ENCODE results near the gene REEP1.

REEP1 gene

DNA sequence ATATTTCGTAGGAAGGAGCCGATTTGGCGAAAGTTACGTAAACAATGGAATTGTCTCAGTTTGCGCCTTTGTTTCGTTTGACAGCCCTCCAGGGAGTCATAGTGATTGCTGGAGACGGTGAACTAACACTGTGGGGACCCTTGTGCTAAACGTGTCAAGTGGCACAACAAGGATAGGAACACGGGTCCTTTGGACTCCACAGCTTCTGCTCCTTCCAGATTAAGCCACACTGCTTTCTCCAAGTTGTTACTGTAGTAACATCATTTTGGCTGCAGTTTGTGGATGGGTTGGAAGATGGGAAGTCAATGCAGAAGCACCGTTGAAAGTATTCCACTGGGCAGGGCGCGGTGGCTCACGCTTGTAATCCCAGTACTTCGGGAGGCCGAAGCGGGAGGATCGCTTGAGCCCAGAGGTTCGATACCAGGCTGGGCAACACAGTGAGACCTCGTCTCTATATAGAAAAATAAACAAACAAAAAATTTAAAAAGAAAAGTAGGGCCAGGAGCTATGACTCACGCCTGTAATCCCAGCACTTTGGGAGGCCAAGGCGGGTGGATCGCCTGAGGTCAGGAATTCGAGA, 141.5 kb downstream of the REEP1 start:
- DNase-seq (ENCODE audit: low read depth): no peak

DNA sequence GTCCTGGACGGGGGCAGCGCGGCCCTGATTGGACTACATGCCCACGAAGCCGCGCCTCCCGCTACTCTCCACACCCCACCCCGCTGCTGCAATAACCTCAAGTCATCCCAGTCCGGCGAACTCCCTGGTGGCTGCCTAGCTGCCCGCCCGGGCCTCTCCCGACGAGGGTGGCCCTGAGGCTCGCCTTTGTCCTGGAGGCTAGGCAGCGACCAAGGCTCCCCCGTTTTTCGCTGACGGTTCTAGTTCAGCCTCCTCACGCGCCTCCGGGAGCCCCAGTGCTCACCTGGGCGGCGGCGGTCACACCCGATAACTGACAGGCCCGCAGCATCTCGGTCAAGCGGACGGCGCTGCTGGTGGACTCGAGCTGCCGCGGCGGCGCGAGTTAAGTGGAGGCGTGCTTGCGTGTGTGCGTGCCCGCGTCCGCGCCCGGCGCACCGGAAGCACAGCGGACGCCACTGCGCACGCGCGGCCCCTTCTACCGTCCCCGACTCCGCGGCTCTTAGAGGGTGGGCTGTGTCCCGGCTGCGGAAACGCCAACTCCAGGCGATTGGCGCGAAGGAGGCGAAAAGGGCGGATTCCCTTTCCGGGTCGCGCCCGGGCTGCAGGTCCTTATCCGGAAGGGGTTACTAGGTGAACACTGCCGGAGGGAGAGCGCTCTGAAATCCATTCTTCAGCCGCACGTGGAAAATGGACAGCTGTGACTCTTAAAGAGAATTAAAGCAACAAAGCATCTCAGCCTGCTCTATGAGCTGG, 142.2 kb downstream of the REEP1 start, which contains the start of gene IMMT:
Gene IMMT, minus strand, starts transcription at position 408 of the 753 bp plus-strand sequence. Its CDS starts 80 bp downstream, at position 328.
- peak; percentile 82 for DNase-seq (ENCODE audit: low read depth)

DNA sequence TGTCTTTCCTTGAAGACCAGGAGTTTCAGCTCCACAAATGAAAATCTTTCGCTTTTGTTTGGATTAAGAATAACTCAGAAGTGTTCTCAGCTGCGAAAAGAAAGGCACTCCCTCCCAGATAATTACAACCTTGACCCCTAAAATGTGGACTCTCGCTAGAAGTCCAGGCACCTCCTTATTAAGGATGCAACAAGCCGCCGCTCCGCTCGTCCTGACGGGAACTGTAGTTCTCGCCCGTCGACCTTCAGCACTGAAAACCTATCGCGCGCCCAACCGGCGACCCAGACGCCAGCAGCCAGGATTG, 142.7 kb downstream of the REEP1 start:
- no peak for DNase-seq (ENCODE audit: low read depth)

DNA sequence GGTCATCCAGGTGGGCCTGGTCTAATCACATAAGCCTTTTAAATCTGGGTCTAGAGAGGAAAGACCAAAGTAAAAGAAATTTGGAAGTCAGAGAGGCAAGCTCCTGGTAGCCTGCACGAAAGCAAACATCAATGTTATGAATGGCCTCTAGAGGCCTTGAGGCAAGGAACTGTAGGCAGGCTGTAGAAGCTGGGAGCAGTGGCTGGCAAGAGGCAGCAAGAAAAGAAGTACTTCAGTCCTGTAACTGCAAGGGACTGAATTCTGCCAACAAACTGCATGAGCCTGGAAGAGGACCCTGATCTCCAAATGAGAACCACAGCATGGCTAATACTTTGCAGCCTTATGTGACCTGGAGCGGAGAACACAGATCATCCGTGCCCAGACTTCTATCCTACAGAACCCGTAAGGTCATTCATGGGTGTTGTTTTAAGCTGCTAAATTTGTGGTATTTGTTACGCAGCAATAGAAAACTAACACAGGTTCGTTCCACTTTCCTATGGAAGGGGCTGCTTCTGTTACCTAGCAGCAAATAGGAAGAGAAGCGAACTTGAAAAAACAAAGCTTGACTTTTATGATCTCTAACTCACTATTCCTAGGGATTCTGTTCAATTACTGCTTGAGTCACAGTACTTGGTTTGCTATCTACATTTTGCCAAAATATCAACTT, 143.4 kb downstream of the REEP1 start:
- no peak for DNase-seq (ENCODE audit: low read depth)

DNA sequence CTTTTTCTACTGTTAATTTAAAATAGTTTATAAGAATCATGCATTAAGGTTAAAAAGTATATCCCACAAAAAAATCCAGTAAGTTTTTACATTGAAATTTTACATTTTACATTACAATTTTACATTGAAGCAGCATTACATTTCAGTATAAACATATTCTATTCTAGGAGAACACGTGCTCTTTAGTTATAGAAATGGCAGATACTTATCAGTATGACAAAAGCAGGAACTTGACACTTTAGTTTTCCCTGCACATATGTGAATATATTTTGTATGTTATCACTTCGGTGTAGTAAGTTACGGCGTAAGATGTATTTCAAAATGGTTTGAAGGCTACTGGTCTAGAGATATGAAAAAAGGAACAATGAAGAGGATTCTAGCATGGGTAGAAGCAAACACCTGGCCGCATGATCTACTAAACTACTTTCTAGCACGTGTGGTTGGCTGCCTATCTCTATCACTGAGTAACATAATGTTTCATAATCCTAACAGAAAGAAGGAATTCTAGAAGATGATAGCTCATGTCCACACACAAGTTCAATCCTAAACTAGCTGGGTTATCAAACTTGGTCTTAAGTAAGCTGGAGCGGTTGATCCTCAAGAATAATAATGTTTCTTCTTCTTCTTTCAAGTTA, 147.5 kb downstream of the REEP1 start:
- no peak for DNase-seq (ENCODE audit: low read depth)

DNA sequence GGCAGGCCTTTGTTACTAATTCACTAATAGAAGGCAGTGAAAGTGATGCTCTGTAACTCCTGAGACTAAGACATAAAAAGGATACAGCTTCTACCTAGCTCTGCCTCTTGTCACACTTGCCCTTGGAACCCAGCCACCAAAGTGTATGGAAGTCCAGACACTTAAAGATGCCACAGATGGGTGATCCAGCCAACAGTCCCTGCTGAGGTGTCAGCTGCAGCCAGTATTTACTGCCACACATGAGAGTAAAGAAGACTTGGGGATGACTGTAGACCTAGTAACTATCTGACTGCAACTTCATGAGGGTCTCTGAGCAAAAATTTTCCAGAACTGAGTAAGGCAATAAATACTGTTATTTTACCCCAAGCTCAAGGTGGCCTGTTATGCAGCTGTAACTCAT, 151.0 kb downstream of the REEP1 start:
- DNase-seq (ENCODE audit: low read depth): no peak

DNA sequence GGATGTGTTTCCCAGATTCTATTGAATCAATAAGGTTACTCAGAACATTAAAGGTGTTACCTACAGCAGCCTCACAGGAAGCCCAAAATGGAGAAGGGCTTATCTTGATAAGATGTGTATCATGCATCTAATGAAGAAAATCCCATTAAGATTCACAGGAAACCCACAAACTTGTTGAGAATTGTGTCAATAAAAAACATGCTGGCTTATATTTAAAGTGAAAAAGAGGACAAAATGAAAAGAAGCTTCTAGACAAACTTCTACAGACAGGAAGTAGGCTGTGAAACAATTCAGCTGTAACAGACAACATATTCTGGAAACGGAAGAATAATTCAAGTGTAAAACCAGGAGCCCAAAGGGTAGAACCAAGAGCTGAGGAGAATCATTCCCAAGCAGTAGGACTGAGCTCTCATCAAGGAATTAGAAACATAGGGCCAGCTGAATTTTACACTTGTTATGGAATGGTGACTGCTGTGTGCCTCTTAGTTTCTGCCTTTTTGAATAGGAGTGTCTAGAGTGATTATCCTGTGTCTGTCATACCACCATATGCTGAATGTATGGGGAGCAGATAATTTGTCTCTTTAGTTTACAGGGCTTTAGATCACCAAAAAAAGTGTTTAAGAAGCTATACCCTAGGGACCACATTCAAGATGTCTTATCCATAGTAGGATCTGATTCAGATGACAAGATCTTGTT, 151.8 kb downstream of the REEP1 start:
- DNase-seq (ENCODE audit: low read depth): no peak

DNA sequence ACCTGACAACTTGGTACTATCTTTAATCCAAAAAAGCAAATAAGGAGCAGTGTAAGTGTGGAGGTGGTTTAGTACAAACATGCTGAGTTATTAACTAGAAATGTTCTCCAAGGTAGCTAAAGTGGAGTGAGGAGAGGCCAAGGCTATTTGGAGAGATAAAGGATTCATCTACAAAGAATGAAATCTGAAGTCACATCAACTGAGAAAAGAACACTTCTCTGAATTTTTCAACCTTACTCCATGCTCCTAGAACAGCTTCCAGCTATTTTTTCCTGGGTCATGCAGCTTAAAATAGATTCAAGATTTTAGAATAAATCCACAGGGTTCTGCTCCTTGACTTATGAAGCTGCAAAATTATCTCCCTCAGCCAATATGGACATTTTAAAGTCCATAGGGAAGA, 160.8 kb downstream of the REEP1 start:
- DNase-seq (ENCODE audit: low read depth): no peak

DNA sequence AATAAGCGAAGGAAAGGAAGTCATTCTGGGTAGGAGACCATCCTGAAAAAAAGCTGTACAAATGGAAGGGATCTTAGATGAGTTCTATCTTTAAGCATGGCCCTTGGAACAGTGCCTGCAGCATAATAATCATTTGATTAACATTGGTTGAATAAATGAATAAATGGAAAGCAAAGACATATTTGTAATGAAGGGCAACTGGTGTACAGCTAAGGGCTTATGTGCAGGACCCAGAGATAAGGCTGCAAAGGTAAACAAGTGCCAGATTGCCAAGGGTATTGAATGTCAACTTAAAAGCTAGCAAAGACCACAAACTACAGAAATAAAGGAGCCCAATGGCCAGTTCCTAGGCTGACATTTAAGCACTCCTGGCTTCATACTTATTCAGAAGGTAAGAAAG, 161.6 kb downstream of the REEP1 start:
- no peak for DNase-seq (ENCODE audit: low read depth)

DNA sequence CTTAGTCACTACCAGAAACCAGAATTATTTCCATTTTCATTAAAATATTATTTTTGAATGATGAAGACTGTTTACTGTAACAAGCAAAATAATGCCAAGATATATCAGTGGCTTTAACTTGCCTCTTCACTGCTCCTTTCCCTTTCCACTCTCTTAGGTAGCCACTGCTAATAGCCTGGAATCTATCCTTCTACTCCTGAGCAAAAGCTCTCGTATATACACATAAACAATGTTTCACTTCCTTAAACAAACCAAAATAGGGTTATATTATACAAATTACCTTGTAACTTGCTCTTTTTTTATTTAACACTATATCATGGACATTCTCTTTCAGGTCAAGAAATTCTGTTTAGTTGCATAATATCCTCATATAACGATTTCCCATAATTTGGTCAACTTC, 163.0 kb downstream of the REEP1 start:
- no peak for DNase-seq (ENCODE audit: low read depth)

DNA sequence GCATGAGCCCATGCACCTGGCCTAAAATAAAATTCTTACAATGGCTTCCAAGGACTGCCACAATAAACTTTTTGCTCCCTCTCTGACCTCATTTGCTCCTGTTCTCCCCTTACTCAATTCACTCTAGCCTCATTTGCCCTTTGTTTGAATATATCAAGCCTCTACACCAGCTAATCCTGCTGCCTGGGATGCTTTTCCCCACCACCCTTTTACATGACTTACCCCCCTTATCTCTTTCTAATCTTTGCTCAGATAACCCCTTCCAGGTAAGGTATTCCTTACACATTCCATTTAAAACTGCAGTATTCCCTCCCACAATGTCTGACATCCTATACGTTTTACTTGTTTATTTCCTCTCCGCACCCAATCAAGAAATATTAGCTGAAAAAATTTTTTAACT, 164.8 kb downstream of the REEP1 start:
- DNase-seq (ENCODE audit: low read depth): no peak

DNA sequence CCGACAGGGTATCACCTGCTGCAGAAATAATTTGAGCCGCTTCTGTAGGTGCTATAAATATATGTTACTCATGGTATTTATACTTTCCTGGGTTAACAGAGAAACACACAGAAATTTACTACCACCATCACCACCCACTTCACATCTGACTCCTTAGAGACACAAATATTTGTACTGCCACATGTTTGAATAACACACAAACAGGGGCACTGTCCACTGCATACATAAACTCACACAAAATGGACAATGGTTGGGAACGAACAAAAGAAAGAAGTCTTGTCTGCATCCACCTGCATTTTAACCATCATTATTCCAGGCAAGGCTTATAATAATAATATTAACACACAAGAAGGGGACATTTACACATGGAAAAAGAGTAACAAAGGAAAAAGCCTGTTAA, 166.1 kb downstream of the REEP1 start:
- no peak for DNase-seq (ENCODE audit: low read depth)

DNA sequence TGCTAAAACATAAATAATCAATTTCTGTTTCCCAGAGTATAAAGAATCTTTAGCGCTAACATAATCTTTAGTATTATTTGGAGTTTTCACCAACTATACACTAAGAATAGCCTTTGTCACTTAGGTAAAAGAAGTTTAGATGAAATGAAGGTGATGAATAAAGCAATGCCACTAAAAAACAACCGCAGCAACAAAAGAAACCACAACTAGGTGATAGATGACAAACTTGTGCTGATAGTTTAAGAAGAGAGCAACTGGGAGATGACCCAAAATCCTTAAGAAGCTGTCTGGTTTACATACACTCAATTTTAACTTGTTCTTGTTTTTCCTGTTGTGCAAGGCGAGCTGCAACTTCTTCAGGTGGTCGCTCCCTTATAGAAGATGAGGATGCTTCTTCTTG, 167.0 kb downstream of the REEP1 start:
- DNase-seq (ENCODE audit: low read depth): no peak

Data from stimulated activated CD8-positive, alpha-beta memory T cell treated with anti-CD3 and anti-CD28 coated beads, Interleukin-15, amount 100 ng/mL, for 1 hour (primary cell).